HCT116 (cell line): ENCODE data around the gene TEDDM1. TPM values are rescaled to one million over a fixed set of nuclear protein-coding genes. Genes with fewer than 3 reads are reported as not detected.

ENCODE experiments used
- ATAC-seq: fragments of 200-7000 bp; cut with Tn5 transposase; 2 replicates; pipeline ENCODE4 v1.9.1; 2020; ENCODE audit warnings: mild to moderate bottlenecking, moderate library complexity
- BruUV-seq: library from RNA; stranded (reverse); fragments of 400-500 nt; replicated peaks from 2 replicates; lab custom pipeline; 2021; lab: Mats Ljungman, UMichigan
- CTCF ChIA-PET: fragments of 300-600 bp; sonication (Branson Sonifier 250); formaldehyde crosslinking; loops from one replicate; lab custom pipeline; 2021; ENCODE audit warnings: antibody characterized with exemption; lab: Charles Lee
- POLR2A ChIA-PET: fragments of 300-600, 350-600 bp; sonication (Branson Sonifier 250); formaldehyde crosslinking; loops from one replicate; lab custom pipeline; 2021; ENCODE audit warnings: antibody characterized with exemption; lab: Charles Lee
- RAD21 ChIA-PET, 2 experiments: fragments of 300-600 bp; sonication (Branson Sonifier 250); formaldehyde crosslinking; loops; one replicate each; lab custom pipeline; 2023; ENCODE audit warnings: low total read pairs in 2 of 2; ENCODE audit not compliant: uncharacterized antibody in 2 of 2, unreplicated experiment in 2 of 2, low non-redundant PET in 1 of 2; lab: Charles Lee
- DNase-seq: peaks from one replicate; pipeline ENCODE4 v3.0.0-alpha.2; 2010; ENCODE audit warnings: low read depth, low spot score
- H2AFZ ChIP-seq: fragments of 200-600 bp; shearing (Covaris generic), sonication (generic); 2 replicates; pipeline ENCODE4 v1.6.1; 2017; ENCODE audit warnings: low read depth, mixed run types, mixed read lengths, antibody characterized with exemption, low read length; ENCODE audit not compliant: poor library complexity, severe bottlenecking
- H3K27ac ChIP-seq: 2 replicates; pipeline ENCODE4 v1.5.1; 2012; ENCODE audit warnings: low read depth, low read length
- H3K27me3 ChIP-seq: fragments of 200-600 bp; sonication (generic); 2 replicates; pipeline ENCODE4 v1.6.1; 2016; ENCODE audit warnings: mixed run types, low read length, mixed read lengths; ENCODE audit not compliant: insufficient read depth
- H3K36me3 ChIP-seq, 2 experiments: fragments of 200-500 bp in 1 of 2; fragments of 200-600 bp in 1 of 2; sonication (Bioruptor generic) in 1 of 2; sonication (generic) in 1 of 2; 2 replicates each; pipeline versions ENCODE4 v1.5.1 to v1.6.1; 2014 to 2016; ENCODE audit warnings: low read length in 2 of 2, inconsistent platforms in 1 of 2, mixed read lengths in 1 of 2, mixed run types in 1 of 2; ENCODE audit not compliant: insufficient read depth in 2 of 2, control insufficient read depth in 1 of 2
- H3K4me1 ChIP-seq, 2 experiments: fragments of 200-600 bp in 1 of 2; sonication (generic) in 1 of 2; 2 replicates each; pipeline versions ENCODE4 v1.5.1 to v1.6.1; 2012 to 2017; ENCODE audit warnings: low read length in 2 of 2, inconsistent platforms in 1 of 2, mild to moderate bottlenecking in 1 of 2, mixed read lengths in 1 of 2, mixed run types in 1 of 2, moderate library complexity in 1 of 2; ENCODE audit not compliant: insufficient read depth in 2 of 2, control insufficient read depth in 1 of 2
- H3K4me2 ChIP-seq: fragments of 200-600 bp; sonication (generic); 2 replicates; pipeline ENCODE4 v1.6.1; 2017; ENCODE audit warnings: mixed run types, low read length, mixed read lengths
- H3K4me3 ChIP-seq, 2 experiments: fragments of 200-600 bp in 1 of 2; sonication (generic) in 1 of 2; replicated peaks in 1 of 2; 2 replicates each; pipeline ENCODE4 v1.5.1; 2011 to 2016; ENCODE audit warnings: low read length in 2 of 2, control low read depth in 1 of 2, low read depth in 1 of 2, mild to moderate bottlenecking in 1 of 2, mixed read lengths in 1 of 2, mixed run types in 1 of 2
- H3K79me2 ChIP-seq: fragments of 200-600 bp; sonication (generic); 2 replicates; pipeline ENCODE4 v1.6.1; 2017; ENCODE audit warnings: mild to moderate bottlenecking, mixed run types, low read length, moderate library complexity, mixed read lengths; ENCODE audit not compliant: insufficient read depth
- H3K9ac ChIP-seq: fragments of 200-600 bp; sonication (generic); 2 replicates; pipeline ENCODE4 v1.6.1; 2016; ENCODE audit warnings: low read length, mixed read lengths
- H3K9me2 ChIP-seq: fragments of 200-600 bp; sonication (generic), shearing (Covaris generic); 2 replicates; pipeline ENCODE4 v1.6.1; 2017; ENCODE audit warnings: mixed run types, mild to moderate bottlenecking, moderate library complexity; ENCODE audit not compliant: insufficient read depth
- H3K9me3 ChIP-seq, 2 experiments: fragments of 200-500 bp in 1 of 2; fragments of 200-600 bp in 1 of 2; sonication (Bioruptor generic) in 1 of 2; sonication (generic) in 1 of 2; 2 replicates each; pipeline ENCODE4 v1.6.1; 2014 to 2017; ENCODE audit warnings: low read length in 2 of 2, mixed read lengths in 2 of 2, inconsistent platforms in 1 of 2, low read depth in 1 of 2, mild to moderate bottlenecking in 1 of 2, mixed run types in 1 of 2, moderate library complexity in 1 of 2; ENCODE audit not compliant: control insufficient read depth in 1 of 2, insufficient read depth in 1 of 2
- H4K20me1 ChIP-seq: fragments of 200-600 bp; sonication (generic), shearing (Covaris generic); 2 replicates; pipeline ENCODE4 v1.6.1; 2017; ENCODE audit warnings: mixed run types, mild to moderate bottlenecking, moderate library complexity; ENCODE audit not compliant: insufficient read depth
- ATF3 ChIP-seq: IDR thresholded peaks from 2 replicates; pipeline ENCODE4 v1.6.1; 2012
- CBX3 ChIP-seq: IDR thresholded peaks from 2 replicates; pipeline ENCODE4 v1.6.1; 2012; ENCODE audit warnings: low read depth
- CEBPB ChIP-seq: IDR thresholded peaks from 2 replicates; pipeline ENCODE4 v1.6.1; 2012; ENCODE audit warnings: low read depth
- ELF1 ChIP-seq: IDR thresholded peaks from 2 replicates; pipeline ENCODE4 v1.6.1; 2012; ENCODE audit warnings: low read depth, borderline replicate concordance
- EZH2phosphoT487 ChIP-seq: fragments of 200-600 bp; IDR thresholded peaks from 2 replicates; pipeline ENCODE4 v1.6.1; 2018; ENCODE audit warnings: antibody characterized with exemption, borderline replicate concordance
- FOSL1 ChIP-seq: IDR thresholded peaks from 2 replicates; pipeline ENCODE4 v1.6.1; 2012; ENCODE audit warnings: low read depth
- MAX ChIP-seq: IDR thresholded peaks from 2 replicates; pipeline ENCODE4 v1.6.1; 2012
- POLR2A ChIP-seq: IDR thresholded peaks from 2 replicates; pipeline ENCODE4 v1.7.0; 2011; ENCODE audit warnings: borderline replicate concordance; ENCODE audit not compliant: insufficient read depth, insufficient read length; ENCODE audit errors: extremely low read depth
- RAD21 ChIP-seq: IDR thresholded peaks from 2 replicates; pipeline ENCODE4 v1.6.1; 2012; ENCODE audit warnings: low read depth, mild to moderate bottlenecking
- SIN3A ChIP-seq: IDR thresholded peaks from 2 replicates; pipeline ENCODE4 v1.6.1; 2012; ENCODE audit warnings: low read depth
- SRF ChIP-seq: IDR thresholded peaks from 2 replicates; pipeline ENCODE4 v1.6.1; 2012; ENCODE audit warnings: low read depth
- TCF7L2 ChIP-seq: IDR thresholded peaks from 2 replicates; pipeline ENCODE4 v1.7.0; 2011; ENCODE audit warnings: borderline replicate concordance, inconsistent platforms; ENCODE audit not compliant: insufficient read depth, insufficient read length; ENCODE audit errors: extremely low read depth
- YY1 ChIP-seq: IDR thresholded peaks from 2 replicates; pipeline ENCODE4 v1.6.1; 2011; ENCODE audit warnings: low read length, low read depth, moderate library complexity, mild to moderate bottlenecking; ENCODE audit not compliant: insufficient replicate concordance; ENCODE audit errors: extremely low read depth
- ZBTB33 ChIP-seq: IDR thresholded peaks from 2 replicates; pipeline ENCODE4 v1.6.1; 2011; ENCODE audit warnings: mild to moderate bottlenecking, low read length, moderate library complexity; ENCODE audit not compliant: insufficient replicate concordance; ENCODE audit errors: extremely low read depth
- ZNF274 ChIP-seq: fragments of 200-500 bp; sonication (Bioruptor generic); IDR thresholded peaks from 2 replicates; pipeline ENCODE4 v1.6.1; 2014; ENCODE audit warnings: mild to moderate bottlenecking, low read depth, low read length, inconsistent platforms
- intact Hi-C: fragments of 100-400 bp; cut with micrococcal nuclease; formaldehyde crosslinking; loops from 2 replicates; pipeline ENCODE4 v1.10.0; 2022
- total RNA-seq: library from RNA; stranded (reverse); gene quantifications from one replicate; pipeline ENCODE4 v1.2.1, GENCODE V29; 2021; ENCODE audit not compliant: unreplicated experiment

The TEDDM1 gene
- total RNA-seq, 1 experiment from 2014 or later: not detected

- TF ChIP-seq TCF7L2: no peak
- no peak for TF ChIP-seq ZBTB33
- no peak for TF ChIP-seq YY1
- TF ChIP-seq SRF: no peak
- no peak for TF ChIP-seq RAD21
- no peak for TF ChIP-seq POLR2A
- TF ChIP-seq FOSL1: no peak
- no peak for TF ChIP-seq MAX
- TF ChIP-seq CBX3: no peak
These were observed 26.2 kb downstream of the TEDDM1 start (continued) for GRCh38 chr1:182374101-182374834.

GRCh38 chr1:182370532-182370931, 29.9 kb downstream of the TEDDM1 start:
- no peak for DNase-seq
- Histone ChIP-seq H3K79me2 (no peaks in the 10 kb centered on the region), H3K4me3 (no peak overlapping the region), H4K20me1 (no peaks in the 10 kb centered on the region), H3K9me2 (no peaks in the 10 kb centered on the region), H3K9me3 (no peaks in the 10 kb centered on the region), H3K36me3 (no peaks in the 10 kb centered on the region), H3K4me2 (no peak overlapping the region), H3K27ac (no peak overlapping the region), H3K4me1 (no peaks in the 10 kb centered on the region), H2AFZ (no peak overlapping the region), H3K27me3 (no peaks in the 10 kb centered on the region), H3K9ac (no peak overlapping the region)
- no peak for ATAC-seq
- CTCF ChIA-PET: no interaction called here
- RAD21 ChIA-PET: no interaction called here
- no TSS peak for BruUV-seq
- POLR2A ChIA-PET: no interaction called here
- TF ChIP-seq FOSL1: no peak
- no peak for TF ChIP-seq CBX3
- no peak for TF ChIP-seq SIN3A
- no peak for TF ChIP-seq RAD21
- TF ChIP-seq CEBPB: no peak
- no peak for TF ChIP-seq ATF3
- no peak for TF ChIP-seq ZNF274
- no peak for TF ChIP-seq POLR2A
- TF ChIP-seq SRF: no peak
- TF ChIP-seq ELF1: no peak
- no peak for TF ChIP-seq YY1
- TF ChIP-seq EZH2phosphoT487: no peak
- TF ChIP-seq TCF7L2: no peak
- no peak for TF ChIP-seq ZBTB33
- intact Hi-C loops: no loop called here
